Upper lobe of left lung (tissue), 6 donors: ENCODE results near the gene TMPRSS4. TPM values are rescaled to one million over a fixed set of nuclear protein-coding genes. Genes with fewer than 3 reads are reported as not detected.
"Not testable (repeated sequence)": the region's sequence is repeated elsewhere in the genome, so short reads cannot be mapped to it uniquely, and the experiment has no call there.

Source experiments
- ATAC-seq, 2 donors: fragments of 200-7000 bp; cut with Tn5 transposase; one replicate each; pipeline ENCODE4 v1.9.1; 2022; ENCODE audit warnings: mild to moderate bottlenecking in 2 of 2, moderate library complexity in 2 of 2; ENCODE audit not compliant: low FRiP score in 2 of 2
- DNase-seq, 2 donors: peaks; one replicate each; pipeline ENCODE4 v3.0.0-alpha.2; 2019 to 2020
- H3K27ac ChIP-seq, 4 donors: fragments of 200-600 bp; sonication (generic); one replicate each; pipeline ENCODE4 v1.5.1; 2016 to 2019
- H3K27me3 ChIP-seq, 4 donors: fragments of 200-600 bp; sonication (generic); one replicate each; pipeline ENCODE4 v1.5.1; 2017 to 2019
- H3K36me3 ChIP-seq, 4 donors: fragments of 200-600 bp; sonication (generic); one replicate each; pipeline ENCODE4 v1.5.1; 2016 to 2019
- H3K4me1 ChIP-seq, 4 donors: fragments of 200-600 bp; sonication (generic); one replicate each; pipeline ENCODE4 v1.5.1; 2018 to 2019
- H3K4me3 ChIP-seq, 4 donors: fragments of 200-600 bp; sonication (generic); one replicate each; pipeline ENCODE4 v1.5.1; 2017 to 2019; ENCODE audit warnings: mild to moderate bottlenecking in 2 of 4, moderate library complexity in 1 of 4
- H3K9me3 ChIP-seq, 4 donors: fragments of 200-600 bp; sonication (generic); one replicate each; pipeline ENCODE4 v1.5.1; 2018 to 2019
- EP300 ChIP-seq, 4 donors: sonication (generic); formaldehyde crosslinking; IDR thresholded peaks; one replicate each; pipeline ENCODE4 v1.5.1; 2017; ENCODE audit warnings: antibody characterized with exemption in 4 of 4, control low read depth in 2 of 4
- POLR2A ChIP-seq, 4 donors: fragments of 450-650 bp; IDR thresholded peaks; one replicate each; pipeline ENCODE4 v1.5.1; 2016 to 2017; ENCODE audit warnings: antibody characterized with exemption in 4 of 4, mild to moderate bottlenecking in 2 of 4
- POLR2AphosphoS5 ChIP-seq, 2 donors: sonication (generic); formaldehyde crosslinking; IDR thresholded peaks; one replicate each; pipeline ENCODE4 v1.5.1; 2017; ENCODE audit warnings: antibody characterized with exemption in 2 of 2
- WGBS, 2 donors: methylation state at CpG; one replicate each; pipeline ENCODE4 v1.1.5; 2017 to 2018; 5-methylcytosine and 5-hydroxymethylcytosine counted together
- total RNA-seq, 6 donors: library from RNA; depleted of rRNA in 4 of 6; stranded (reverse); fragments of >200 nt in 4 of 6; gene quantifications; one replicate each; pipeline versions ENCODE4 v1.1.0 to v1.2.1, GENCODE V29; 2016 to 2021
- TF ChIP-seq, protein P1 (sequence below), 6 experiments: fragments of 450-650 bp in 4 of 6; fragments of 200-600 bp in 2 of 6; sonication (generic) in 2 of 6; IDR thresholded peaks; one replicate each; pipeline ENCODE4 v1.5.1; 2016 to 2019; ENCODE audit warnings: antibody characterized with exemption in 6 of 6
- donor health status: DM: no; HTN: no; CAD: no; lungs with moderate emphysema.
- donor health status: DM: no; HTN: yes; CAD: no; lungs with severe emphysema.

The TMPRSS4 gene
- total RNA-seq, 6 donors from 2014 or later, result 1.6 to 14.3 (median 3.1) TPM

DNA sequence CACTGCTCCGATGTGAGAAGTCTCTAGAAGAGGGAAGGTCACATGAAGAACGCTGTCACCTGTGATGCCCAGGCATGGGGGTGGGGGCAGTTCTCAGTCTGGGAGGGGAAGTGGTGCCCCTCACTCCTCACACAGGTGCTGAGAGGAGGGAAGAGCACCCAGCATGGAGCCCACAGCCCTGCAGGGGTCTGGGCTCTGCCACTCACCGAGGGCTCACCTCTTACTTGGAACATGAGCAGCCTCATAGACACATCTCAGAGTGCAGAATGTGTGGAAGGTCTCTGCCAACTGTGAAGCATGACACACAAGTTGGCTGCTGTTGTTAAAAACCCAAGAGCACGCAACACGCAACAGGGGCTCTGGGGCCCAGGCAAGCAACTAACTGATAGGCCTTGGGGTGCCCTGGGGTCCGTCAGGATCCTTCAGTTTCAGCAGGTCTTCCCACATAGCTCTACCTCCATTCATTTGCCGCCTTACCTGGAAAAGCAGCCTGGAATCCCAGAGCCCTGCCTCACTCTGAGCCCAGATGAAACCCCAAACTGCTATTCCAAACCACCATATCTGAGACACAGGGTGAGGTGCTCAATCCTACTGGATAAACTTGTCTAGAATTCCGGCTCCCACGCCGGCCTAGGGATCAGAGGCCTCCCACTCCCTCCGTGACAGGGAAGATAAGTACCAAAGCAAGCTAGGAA lies 17.5 kb upstream of the TMPRSS4 start:
- no peak for DNase-seq
- H3K27me3 ChIP-seq, result no peaks in the 10 kb centered on the region
- H3K36me3 ChIP-seq, result no peaks in the 10 kb centered on the region
- no peak overlapping the region for H3K4me3 ChIP-seq
- no peak for ATAC-seq
- no peaks in the 10 kb centered on the region for H3K9me3 ChIP-seq
- 92% methylated on average over 7 to 11 of the region's 11 CpGs for WGBS, 2 donors
- H3K4me1 ChIP-seq, result no peaks in the 10 kb centered on the region
- no peak overlapping the region for H3K27ac ChIP-seq
- TF ChIP-seq POLR2AphosphoS5 (IDR thresholded peaks at IDR 0.05), result no peak
- no peak for TF ChIP-seq EP300 (IDR thresholded peaks at IDR 0.05)
- TF ChIP-seq, protein P1, sequence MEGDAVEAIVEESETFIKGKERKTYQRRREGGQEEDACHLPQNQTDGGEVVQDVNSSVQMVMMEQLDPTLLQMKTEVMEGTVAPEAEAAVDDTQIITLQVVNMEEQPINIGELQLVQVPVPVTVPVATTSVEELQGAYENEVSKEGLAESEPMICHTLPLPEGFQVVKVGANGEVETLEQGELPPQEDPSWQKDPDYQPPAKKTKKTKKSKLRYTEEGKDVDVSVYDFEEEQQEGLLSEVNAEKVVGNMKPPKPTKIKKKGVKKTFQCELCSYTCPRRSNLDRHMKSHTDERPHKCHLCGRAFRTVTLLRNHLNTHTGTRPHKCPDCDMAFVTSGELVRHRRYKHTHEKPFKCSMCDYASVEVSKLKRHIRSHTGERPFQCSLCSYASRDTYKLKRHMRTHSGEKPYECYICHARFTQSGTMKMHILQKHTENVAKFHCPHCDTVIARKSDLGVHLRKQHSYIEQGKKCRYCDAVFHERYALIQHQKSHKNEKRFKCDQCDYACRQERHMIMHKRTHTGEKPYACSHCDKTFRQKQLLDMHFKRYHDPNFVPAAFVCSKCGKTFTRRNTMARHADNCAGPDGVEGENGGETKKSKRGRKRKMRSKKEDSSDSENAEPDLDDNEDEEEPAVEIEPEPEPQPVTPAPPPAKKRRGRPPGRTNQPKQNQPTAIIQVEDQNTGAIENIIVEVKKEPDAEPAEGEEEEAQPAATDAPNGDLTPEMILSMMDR (IDR thresholded peaks at IDR 0.05), result no peak
- TF ChIP-seq POLR2A (IDR thresholded peaks at IDR 0.05), result no peak

DNA sequence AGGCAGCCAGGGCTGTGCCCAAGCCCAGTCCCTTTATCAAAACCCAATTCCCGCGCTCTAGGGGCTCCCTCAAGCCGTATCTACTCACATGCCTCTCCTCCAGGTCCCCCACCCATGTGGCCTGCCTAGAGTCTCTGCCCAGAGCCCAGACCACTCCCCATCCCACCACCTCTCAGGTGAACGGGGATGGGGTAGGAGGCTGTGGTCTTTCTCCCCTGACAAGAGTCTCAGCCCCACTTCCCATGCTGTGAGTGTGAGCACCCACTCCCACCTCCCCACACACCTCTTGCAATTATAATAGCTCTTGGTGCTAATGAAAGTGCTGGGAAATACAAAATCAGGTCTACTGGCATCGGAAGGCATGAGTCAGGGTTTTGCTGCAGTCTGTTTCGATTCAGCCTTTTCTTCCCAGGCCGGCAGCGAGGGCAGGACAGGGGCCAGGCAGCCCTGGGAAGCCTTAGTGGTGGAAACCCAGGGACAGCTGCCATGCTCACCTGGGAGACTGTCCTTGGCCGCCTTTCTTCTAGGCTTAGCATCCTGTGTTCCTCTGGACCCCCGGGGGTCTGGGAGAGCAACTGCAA lies 16.7 kb upstream of the TMPRSS4 start:
- DNase-seq, result no peak
- no peaks in the 10 kb centered on the region for H3K9me3 ChIP-seq
- no peaks in the 10 kb centered on the region for H3K27me3 ChIP-seq
- H3K4me1 ChIP-seq, result no peaks in the 10 kb centered on the region
- 91 to 94% methylated on average over 9 to 10 of the region's 10 CpGs for WGBS, 2 donors
- H3K36me3 ChIP-seq, result no peaks in the 10 kb centered on the region
- no peak overlapping the region for H3K27ac ChIP-seq
- ATAC-seq, result no peak
- H3K4me3 ChIP-seq, result no peak overlapping the region
- TF ChIP-seq POLR2A (IDR thresholded peaks at IDR 0.05), result no peak
- TF ChIP-seq EP300 (IDR thresholded peaks at IDR 0.05), result no peak

GRCh38 chr11:118060869-118061268 lies 16.0 kb upstream of the TMPRSS4 start:
- no peak overlapping the region for H3K27ac ChIP-seq
- H3K36me3 ChIP-seq, result no peaks in the 10 kb centered on the region
- H3K4me1 ChIP-seq, result no peaks in the 10 kb centered on the region
- peak in 1 of 2 donors; percentile 59 for DNase-seq
- 55 to 56% methylated on average over 6 to 7 of the region's 7 CpGs for WGBS, 2 donors
- no peaks in the 10 kb centered on the region for H3K27me3 ChIP-seq
- H3K9me3 ChIP-seq, result no peaks in the 10 kb centered on the region
- no peak overlapping the region for H3K4me3 ChIP-seq
- TF ChIP-seq POLR2A (IDR thresholded peaks at IDR 0.05) (no peak), EP300 (IDR thresholded peaks at IDR 0.05) (no peak), POLR2AphosphoS5 (IDR thresholded peaks at IDR 0.05) (no peak)
- TF ChIP-seq, protein P1 (IDR thresholded peaks at IDR 0.05), result no peak
- ATAC-seq, result peak in 1 of 2 donors; percentile 7

GRCh38 chr11:118061586-118062125 lies 15.2 kb upstream of the TMPRSS4 start:
- no peak overlapping the region for H3K4me3 ChIP-seq
- no peak for TF ChIP-seq EP300 (IDR thresholded peaks at IDR 0.05)
- TF ChIP-seq, protein P1 (IDR thresholded peaks at IDR 0.05), result no peak
- no peak for TF ChIP-seq POLR2AphosphoS5 (IDR thresholded peaks at IDR 0.05)
- TF ChIP-seq POLR2A (IDR thresholded peaks at IDR 0.05), result no peak
- no peaks in the 10 kb centered on the region for H3K4me1 ChIP-seq
- H3K27me3 ChIP-seq, result no peaks in the 10 kb centered on the region
- ATAC-seq, result no peak
- no peaks in the 10 kb centered on the region for H3K9me3 ChIP-seq
- no peak overlapping the region for H3K27ac ChIP-seq
- DNase-seq, result no peak
- WGBS, 2 donors, result 81 to 88% methylated on average over 6 of the region's 6 CpGs
- no peaks in the 10 kb centered on the region for H3K36me3 ChIP-seq

DNA sequence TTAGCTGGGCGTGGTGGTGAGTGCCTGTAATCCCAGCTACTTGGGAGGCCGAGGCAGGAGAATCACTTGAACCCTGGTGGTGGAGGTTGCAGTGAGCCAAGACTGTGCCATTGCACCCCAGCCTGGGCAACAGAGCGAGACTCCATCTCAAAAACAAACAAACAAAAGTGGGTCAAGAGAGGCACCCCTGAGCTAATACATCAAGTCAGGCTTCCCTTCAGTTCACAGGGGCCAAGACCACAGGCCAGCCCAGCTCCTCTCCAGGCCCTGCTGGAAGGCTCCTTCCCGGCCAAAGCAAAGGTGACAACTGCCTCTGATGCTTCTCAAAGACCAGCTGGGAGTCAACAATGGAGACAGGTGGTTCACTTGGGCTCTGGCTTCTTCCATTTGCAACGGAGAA lies 14.7 kb upstream of the TMPRSS4 start:
- H3K4me1 ChIP-seq, ATAC-seq, H3K4me3 ChIP-seq, H3K9me3 ChIP-seq, H3K27me3 ChIP-seq, H3K36me3 ChIP-seq, H3K27ac ChIP-seq, DNase-seq: not testable (repeated sequence)
- whole genome bisulfite sequencing, 2 donors, result 86 to 94% methylated on average over 4 to 5 of the region's 5 CpGs

GRCh38 chr11:118062631-118063030 lies 14.2 kb upstream of the TMPRSS4 start:
- H3K27ac ChIP-seq, ATAC-seq, H3K36me3 ChIP-seq, DNase-seq, H3K4me3 ChIP-seq, H3K27me3 ChIP-seq, H3K9me3 ChIP-seq, H3K4me1 ChIP-seq: not testable (repeated sequence)
- 89 to 94% methylated on average over 5 of the region's 5 CpGs for WGBS, 2 donors
